ENCODE data around the gene MORC3.
"Not testable (repeated sequence)": the region's sequence is repeated elsewhere in the genome, so short reads cannot be mapped to it uniquely, and the experiment has no call there.

The MORC3 gene

GRCh38 chr21:36319767-36320420, at the start of gene MORC3:
TSS of gene MORC3 (plus strand) at chr21:36320197. CDS start at chr21:36320265, 68 bp downstream.
- DNase-seq (ENCODE audit: low read depth, low spot score), result peak; percentile 95

GRCh38 chr21:36270786-36271695, 49.0 kb upstream of the MORC3 start:
- not testable (repeated sequence) for DNase-seq (ENCODE audit: low read depth, low spot score)

- DNase-seq (ENCODE audit: low read depth, low spot score), result no peak
Measured at GRCh38 chr21:36274128-36274527, 45.9 kb upstream of the MORC3 start.

- no peak for DNase-seq (ENCODE audit: low read depth, low spot score)
Measured at GRCh38 chr21:36282568-36283230, 37.3 kb upstream of the MORC3 start.

- not testable (repeated sequence) for DNase-seq (ENCODE audit: low read depth, low spot score)
Measured at GRCh38 chr21:36283231-36283622, 36.8 kb upstream of the MORC3 start.

- no peak for DNase-seq (ENCODE audit: low read depth, low spot score)
Measured at GRCh38 chr21:36288651-36289243, 31.2 kb upstream of the MORC3 start.

- no peak for DNase-seq (ENCODE audit: low read depth, low spot score)
Measured at GRCh38 chr21:36291509-36291908, 28.5 kb upstream of the MORC3 start.

- no peak for DNase-seq (ENCODE audit: low read depth, low spot score)
Measured at GRCh38 chr21:36297406-36297937, 22.5 kb upstream of the MORC3 start.

- no peak for DNase-seq (ENCODE audit: low read depth, low spot score)
Measured at GRCh38 chr21:36297938-36298572, 21.9 kb upstream of the MORC3 start.

GRCh38 chr21:36306872-36307534, 13.0 kb upstream of the MORC3 start:
- DNase-seq (ENCODE audit: low read depth, low spot score), result no peak

GRCh38 chr21:36310016-36310415, 10.0 kb upstream of the MORC3 start:
- no peak for DNase-seq (ENCODE audit: low read depth, low spot score)

- not testable (repeated sequence) for DNase-seq (ENCODE audit: low read depth, low spot score)
Measured at GRCh38 chr21:36313446-36313845, 6.6 kb upstream of the MORC3 start.

GRCh38 chr21:36316045-36316444, 4.0 kb upstream of the MORC3 start:
- DNase-seq (ENCODE audit: low read depth, low spot score), result not testable (repeated sequence)

GRCh38 chr21:36316872-36317484, 3.0 kb upstream of the MORC3 start:
- no peak for DNase-seq (ENCODE audit: low read depth, low spot score)

GRCh38 chr21:36319406-36319766, 611 bp upstream of the MORC3 start:
- not testable (repeated sequence) for DNase-seq (ENCODE audit: low read depth, low spot score)

GRCh38 chr21:36320421-36321324, 676 bp downstream of the MORC3 start:
- DNase-seq (ENCODE audit: low read depth, low spot score), result no peak

GRCh38 chr21:36321325-36322082, 1.5 kb downstream of the MORC3 start:
- no peak for DNase-seq (ENCODE audit: low read depth, low spot score)

- DNase-seq (ENCODE audit: low read depth, low spot score), result no peak
Measured at GRCh38 chr21:36322083-36322424, 2.1 kb downstream of the MORC3 start.

- no peak for DNase-seq (ENCODE audit: low read depth, low spot score)
Measured at GRCh38 chr21:36323032-36323431, 3.0 kb downstream of the MORC3 start.
